ENCODE results near the gene SUGCT. TPM values are rescaled to one million over a fixed set of nuclear protein-coding genes. Genes with fewer than 3 reads are reported as not detected.
A peak's percentile ranks its signal among the peaks of the same experiment; 100 is the strongest.

SUGCT gene
- total RNA-seq, 1 donor from 2014 or later: 7.1 TPM

- Mint-ChIP-seq H3K27me3 (no peaks in the 10 kb centered on the region), H3K36me3 (no peaks in the 10 kb centered on the region), H3K4me3 (no peak overlapping the region), H3K4me1 (ENCODE audit: unreplicated experiment) (peaks cover 10% of the 10 kb centered on the region), H3K9me3 (no peaks in the 10 kb centered on the region), H3K27ac (no peak overlapping the region)
- no peak for DNase-seq (ENCODE audit: extremely low spot score, unreplicated experiment)
- TF ChIP-seq CTCF (conservative IDR thresholded peaks at IDR 0.05): no peak
These were observed 499.3 kb downstream of the SUGCT start for GRCh38 chr7:40634118-40634517.

GRCh38 chr7:40638545-40639320, 503.9 kb downstream of the SUGCT start:
- Mint-ChIP-seq H3K4me1 (ENCODE audit: unreplicated experiment) (peaks cover 31% of the 10 kb centered on the region), H3K4me3 (peak overlapping the region; percentile 4)

GRCh38 chr7:40640566-40640965, 505.8 kb downstream of the SUGCT start:
- Mint-ChIP-seq H3K27ac (no peak overlapping the region), H3K36me3 (no peaks in the 10 kb centered on the region), H3K27me3 (no peaks in the 10 kb centered on the region), H3K4me1 (ENCODE audit: unreplicated experiment) (peaks cover 45% of the 10 kb centered on the region), H3K4me3 (no peak overlapping the region), H3K9me3 (peaks cover 5% of the 10 kb centered on the region)
- no peak for TF ChIP-seq CTCF (conservative IDR thresholded peaks at IDR 0.05)
- no peak for DNase-seq (ENCODE audit: extremely low spot score, unreplicated experiment)

More at GRCh38 chr7:40638545-40639320, 503.9 kb downstream of the SUGCT start:
- H3K36me3 Mint-ChIP-seq: no peaks in the 10 kb centered on the region
- no peak for TF ChIP-seq CTCF (conservative IDR thresholded peaks at IDR 0.05)
- H3K27me3 Mint-ChIP-seq: no peaks in the 10 kb centered on the region
- H3K27ac Mint-ChIP-seq: no peak overlapping the region
- DNase-seq (ENCODE audit: extremely low spot score, unreplicated experiment): no peak
- peaks cover 5% of the 10 kb centered on the region for H3K9me3 Mint-ChIP-seq

- Mint-ChIP-seq H3K9me3 (peaks cover 5% of the 10 kb centered on the region), H3K4me3 (no peak overlapping the region), H3K27me3 (no peaks in the 10 kb centered on the region), H3K27ac (no peak overlapping the region), H3K36me3 (no peaks in the 10 kb centered on the region), H3K4me1 (ENCODE audit: unreplicated experiment) (peaks cover 51% of the 10 kb centered on the region)
- DNase-seq (ENCODE audit: extremely low spot score, unreplicated experiment): no peak
- no peak for TF ChIP-seq CTCF (conservative IDR thresholded peaks at IDR 0.05)
These were observed 506.9 kb downstream of the SUGCT start for GRCh38 chr7:40641701-40642100.

GRCh38 chr7:40643664-40644063, 508.9 kb downstream of the SUGCT start:
- peaks cover 49% of the 10 kb centered on the region for H3K4me1 Mint-ChIP-seq (ENCODE audit: unreplicated experiment)
- no peaks in the 10 kb centered on the region for H3K27me3 Mint-ChIP-seq
- peaks cover 5% of the 10 kb centered on the region for H3K9me3 Mint-ChIP-seq
- peak overlapping the region; percentile 10 for H3K27ac Mint-ChIP-seq
- TF ChIP-seq CTCF (conservative IDR thresholded peaks at IDR 0.05): no peak
- H3K4me3 Mint-ChIP-seq: no peak overlapping the region
- H3K36me3 Mint-ChIP-seq: no peaks in the 10 kb centered on the region
- DNase-seq (ENCODE audit: extremely low spot score, unreplicated experiment): no peak

All from type B pancreatic cell (in vitro differentiated cells).